Cardiac muscle cell (in vitro differentiated cells and primary cell): ENCODE results near the gene HIVEP3. TPM values are rescaled to one million over a fixed set of nuclear protein-coding genes. Genes with fewer than 3 reads are reported as not detected.

Experiments
- DNase-seq, 2 donors: peaks; one replicate each; pipeline versions ENCODE4 v3.0.0 to v3.0.0-alpha.2; 2010 to 2017; ENCODE audit warnings: low read depth in 1 of 2, low spot score in 1 of 2
- H3K27ac ChIP-seq: fragments of 200-600 bp; sonication (generic); 2 replicates; pipeline ENCODE4 v1.5.1; 2016
- H3K27me3 ChIP-seq: fragments of 200-600 bp; sonication (generic); 2 replicates; pipeline ENCODE4 v1.6.0; 2016; ENCODE audit warnings: control low read depth
- H3K36me3 ChIP-seq: fragments of 200-600 bp; sonication (generic); 2 replicates; pipeline ENCODE4 v1.5.1; 2016; ENCODE audit warnings: control low read depth
- H3K4me1 ChIP-seq: fragments of 200-600 bp; sonication (generic); 2 replicates; pipeline ENCODE4 v1.8.1; 2017; ENCODE audit warnings: low read depth, mild to moderate bottlenecking, mixed run types
- H3K4me3 ChIP-seq: fragments of 200-600 bp; sonication (generic); 2 replicates; pipeline ENCODE4 v1.5.1; 2016; ENCODE audit warnings: mild to moderate bottlenecking
- H3K9me3 ChIP-seq: fragments of 200-600 bp; sonication (generic); 2 replicates; pipeline ENCODE4 v1.5.1; 2017; ENCODE audit warnings: low read depth, mild to moderate bottlenecking, control low read depth
- CTCF ChIP-seq: IDR thresholded peaks from 2 replicates; pipeline ENCODE4 v1.5.1; 2012; ENCODE audit warnings: low read depth, mild to moderate bottlenecking, low read length
- polyA plus RNA-seq: library from polyadenylated mRNA; unstranded; fragments of >200 nt; fragmentation: Nextera tagmentation; extraction: Ambion mirVana; gene quantifications from 2 replicates; pipeline ENCODE4 v1.2.1, GENCODE V29; 2016
- total RNA-seq: library from RNA; depleted of rRNA; stranded (reverse); fragments of >200 nt; gene quantifications from 2 replicates; pipeline ENCODE4 v1.2.3, GENCODE V29; 2016

The HIVEP3 gene
- total and polyA plus RNA-seq, 2 experiments from 2014 or later: 0.42 to 0.62 TPM

GRCh38 chr1:41862384-41863221 is 56.1 kb downstream of the HIVEP3 start:
- H3K27ac ChIP-seq: no peak overlapping the region

DNA sequence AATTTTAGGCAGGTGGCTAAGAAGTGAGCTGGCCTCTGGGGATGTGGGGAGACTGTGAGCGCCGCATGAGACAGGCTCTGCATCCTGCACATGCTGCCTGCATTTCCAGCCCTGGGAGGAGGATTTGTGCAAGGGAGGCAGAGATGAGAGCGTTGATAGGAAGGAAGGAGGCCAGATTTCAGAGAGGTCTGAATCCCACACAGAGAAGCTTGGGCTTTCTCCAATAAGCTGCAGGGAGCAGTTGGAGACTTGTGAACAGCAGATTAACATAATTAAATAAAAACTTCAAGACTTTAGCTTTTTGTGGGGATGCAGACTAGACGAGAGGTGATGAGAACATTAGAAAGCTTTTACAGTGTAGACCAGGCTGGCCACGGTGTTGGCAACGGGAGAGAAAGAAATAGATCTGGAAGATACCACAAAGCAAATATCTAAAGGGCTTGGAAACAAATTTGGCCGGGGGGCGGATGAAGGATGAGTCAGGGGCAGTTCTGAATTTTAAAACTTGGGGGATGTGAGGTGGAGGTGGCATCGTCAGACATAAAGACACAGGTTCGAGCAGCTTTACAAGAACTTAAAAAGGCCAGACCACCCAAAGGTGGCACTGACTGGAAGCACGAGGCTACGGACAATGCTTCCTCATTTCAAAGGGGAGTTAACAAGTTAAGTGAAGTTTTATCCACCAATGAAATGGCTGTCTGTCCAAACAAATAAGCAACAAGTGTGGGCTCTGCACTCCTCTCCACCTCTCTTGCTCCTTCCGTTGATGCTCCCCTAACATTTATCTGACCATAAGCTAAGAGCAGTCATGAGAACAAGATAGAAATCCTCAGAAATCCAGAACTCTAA is 57.0 kb downstream of the HIVEP3 start:
- Histone ChIP-seq H3K27ac (no peak overlapping the region), H3K36me3 (no peaks in the 10 kb centered on the region), H3K4me3 (no peak overlapping the region), H3K4me1 (no peaks in the 10 kb centered on the region), H3K9me3 (no peaks in the 10 kb centered on the region), H3K27me3 (no peaks in the 10 kb centered on the region)
- no peak for DNase-seq
- TF ChIP-seq CTCF: no peak

More at GRCh38 chr1:41862384-41863221, 56.1 kb downstream of the HIVEP3 start:
- Histone ChIP-seq H3K9me3 (no peaks in the 10 kb centered on the region), H3K4me3 (no peak overlapping the region), H3K4me1 (no peaks in the 10 kb centered on the region), H3K36me3 (no peaks in the 10 kb centered on the region), H3K27me3 (no peaks in the 10 kb centered on the region)
- TF ChIP-seq CTCF: no peak
- peak in 1 of 2 donors; percentile 57 for DNase-seq

GRCh38 chr1:41860771-41861170 is 58.0 kb downstream of the HIVEP3 start:
- Histone ChIP-seq H3K4me3 (no peak overlapping the region), H3K4me1 (no peaks in the 10 kb centered on the region)

GRCh38 chr1:41860214-41860613 is 58.5 kb downstream of the HIVEP3 start:
- no peaks in the 10 kb centered on the region for H3K9me3 ChIP-seq
- no peaks in the 10 kb centered on the region for H3K27me3 ChIP-seq
- DNase-seq: no peak
- H3K4me1 ChIP-seq: no peaks in the 10 kb centered on the region
- H3K36me3 ChIP-seq: no peaks in the 10 kb centered on the region
- TF ChIP-seq CTCF: no peak
- H3K4me3 ChIP-seq: no peak overlapping the region
- H3K27ac ChIP-seq: no peak overlapping the region

More at GRCh38 chr1:41860771-41861170, 58.0 kb downstream of the HIVEP3 start:
- Histone ChIP-seq H3K9me3 (no peaks in the 10 kb centered on the region), H3K27ac (no peak overlapping the region), H3K36me3 (no peaks in the 10 kb centered on the region), H3K27me3 (no peaks in the 10 kb centered on the region)
- no peak for TF ChIP-seq CTCF
- no peak for DNase-seq

DNA sequence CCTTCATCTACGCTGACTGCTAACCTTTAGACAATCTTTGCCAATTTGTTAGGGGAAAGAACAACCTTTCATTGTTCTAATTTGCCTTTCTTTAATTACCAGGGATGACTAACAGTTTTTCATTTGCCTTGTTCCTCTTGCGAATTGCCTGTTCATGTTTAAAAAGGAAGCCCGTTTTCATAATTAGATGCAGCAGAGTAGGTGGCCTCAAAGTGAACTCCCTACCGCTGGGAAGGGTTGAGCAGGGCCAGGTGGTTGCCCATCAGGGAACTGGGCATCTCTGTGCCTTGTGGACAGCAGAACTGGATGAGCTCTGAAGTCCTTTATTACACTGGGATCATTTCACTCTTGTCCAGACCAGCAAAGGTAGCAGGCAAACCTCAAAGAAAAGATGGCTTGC is 59.0 kb downstream of the HIVEP3 start:
- H3K9me3 ChIP-seq: no peaks in the 10 kb centered on the region
- H3K27ac ChIP-seq: no peak overlapping the region
- no peaks in the 10 kb centered on the region for H3K36me3 ChIP-seq
- H3K4me1 ChIP-seq: no peaks in the 10 kb centered on the region
- DNase-seq: no peak
- no peak for TF ChIP-seq CTCF
- H3K27me3 ChIP-seq: no peaks in the 10 kb centered on the region
- H3K4me3 ChIP-seq: no peak overlapping the region
